K562 (cell line): Measurements from ENCODE around the gene DBNDD1.

ENCODE experiments used
- CREBBP ChIP-seq: IDR thresholded peaks from one replicate; pipeline ENCODE4 v1.6.1; 2012; ENCODE audit warnings: low read depth, mild to moderate bottlenecking, control low read depth, inconsistent platforms, low read length
- CTCF ChIP-seq, 3 experiments: IDR thresholded peaks in 2 of 3; conservative IDR thresholded peaks in 1 of 3; 2 replicates each; pipeline ENCODE4 v1.5.1; 2011 to 2012; ENCODE audit warnings: low read length in 3 of 3, mild to moderate bottlenecking in 3 of 3, control low read depth in 2 of 3, improper control_type of control experiment in 1 of 3, inconsistent platforms in 1 of 3, low read depth in 1 of 3, mixed read lengths in 1 of 3, moderate library complexity in 1 of 3; ENCODE audit not compliant: insufficient read depth in 2 of 3
- E2F4 ChIP-seq: sonication (generic); formaldehyde crosslinking; IDR thresholded peaks from 2 replicates; pipeline ENCODE4 v1.8.0; 2022; ENCODE audit warnings: mild to moderate bottlenecking, low read depth, missing genetic modification reagents
- POLR2A ChIP-seq: fragments of 450-650 bp; conservative IDR thresholded peaks from 2 replicates; pipeline ENCODE4 v1.6.1; 2016
- ZBTB2 ChIP-seq: fragments of 450-650 bp; IDR thresholded peaks from 2 replicates; pipeline ENCODE4 v1.6.1; 2016; ENCODE audit warnings: antibody characterized with exemption

GRCh38 chr16:90050969-90051368 lies 31.7 kb upstream of the DBNDD1 start:
- TF ChIP-seq E2F4 (CRISPR knock-in tag) (no peak), CTCF (IDR thresholded peaks at IDR 0.05 in 2 of 3, conservative IDR thresholded peaks at IDR 0.05 in 1 of 3; ENCODE audit: insufficient read depth in 2 of 3, low read depth in 1 of 3, low read length in 3 of 3) (no peak), ZBTB2 (no peak), POLR2A (no peak), CREBBP (no peak)
